Nephron (organoid): Measurements from ENCODE around the gene BLACAT1.
"Not testable (repeated sequence)": the region's sequence is repeated elsewhere in the genome, so short reads cannot be mapped to it uniquely, and the experiment has no call there.

Source experiments
- H3K27ac Mint-ChIP-seq, 3 experiments: 2 replicates each; pipeline ENCODE4 v1.8.0; 2020; ENCODE audit warnings: mixed read lengths in 3 of 3, mild to moderate bottlenecking in 2 of 3, moderate library complexity in 1 of 3
- H3K27me3 Mint-ChIP-seq: 2 replicates; pipeline ENCODE4 v1.8.0; 2021; ENCODE audit warnings: low read depth, mild to moderate bottlenecking, moderate library complexity, mixed read lengths
- H3K36me3 Mint-ChIP-seq: 2 replicates; pipeline ENCODE4 v1.8.0; 2020; ENCODE audit warnings: low read depth, mixed read lengths
- H3K4me1 Mint-ChIP-seq: 2 replicates; pipeline ENCODE4 v1.8.0; 2020; ENCODE audit warnings: mixed read lengths
- H3K4me3 Mint-ChIP-seq, 3 experiments: 2 replicates each; pipeline ENCODE4 v1.8.0; 2020; ENCODE audit warnings: mild to moderate bottlenecking in 3 of 3, mixed read lengths in 3 of 3, moderate library complexity in 2 of 3
- H3K9me3 Mint-ChIP-seq: 2 replicates; pipeline ENCODE4 v1.8.0; 2020; ENCODE audit warnings: mixed read lengths
- CTCF ChIP-seq, 3 experiments: fragments of 200-600 bp; sonication (generic); IDR thresholded peaks; one replicate each; pipeline ENCODE4 v1.5.0; 2021; ENCODE audit warnings: antibody characterized with exemption in 3 of 3; ENCODE audit not compliant: unreplicated experiment in 3 of 3

The BLACAT1 gene

DNA sequence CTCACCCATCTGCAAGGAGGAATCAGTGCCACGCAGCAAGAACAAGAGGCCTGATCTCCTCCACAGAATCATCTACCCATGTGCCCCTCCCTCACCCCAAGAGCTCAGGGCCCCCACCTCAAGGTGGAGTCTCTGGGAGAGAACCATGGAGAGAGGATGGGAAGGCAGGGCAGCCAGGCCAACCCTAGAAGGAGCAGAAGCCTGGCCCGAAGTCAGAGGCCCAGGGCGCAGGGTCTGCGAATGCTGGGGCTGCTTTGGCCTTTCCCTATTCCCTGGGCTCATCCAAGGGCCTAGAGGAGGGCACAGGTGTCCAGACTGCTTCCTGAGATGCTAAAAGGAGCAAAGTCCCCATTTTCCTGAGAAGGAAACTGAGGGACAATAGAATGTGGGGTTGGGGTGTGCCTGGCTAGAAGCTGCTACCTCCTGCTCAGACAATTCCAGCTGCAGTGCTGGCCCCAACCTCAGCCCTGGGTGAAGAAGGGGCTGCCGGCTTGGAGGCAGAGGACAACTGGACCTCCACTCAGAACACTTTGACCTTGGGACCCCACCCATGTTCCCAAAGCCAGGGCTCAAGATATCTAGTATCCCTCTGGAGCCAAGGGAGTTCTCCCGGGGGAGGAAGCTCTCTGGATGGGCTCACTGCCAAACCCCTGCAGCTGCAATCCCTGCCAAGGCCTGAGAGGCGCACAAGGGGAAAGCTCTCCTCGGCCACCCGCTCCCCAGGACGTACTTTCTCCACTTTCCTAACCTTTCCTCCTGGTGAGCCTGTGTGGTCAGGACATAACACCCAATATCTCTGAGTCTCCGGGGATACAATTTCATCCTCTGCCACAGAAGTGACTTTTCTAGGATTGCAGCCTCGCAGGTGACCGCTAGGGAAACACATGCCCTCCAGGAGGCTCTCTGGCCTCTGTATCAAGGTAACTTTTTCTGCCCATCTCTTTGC lies 17.4 kb downstream of the BLACAT1 start:
- H3K27ac Mint-ChIP-seq, result peak overlapping the region; percentile 66 to 95 (median 84)
- H3K36me3 Mint-ChIP-seq, result no peaks in the 10 kb centered on the region
- H3K27me3 Mint-ChIP-seq, result peaks cover 14% of the 10 kb centered on the region
- H3K4me1 Mint-ChIP-seq, result peaks cover 91% of the 10 kb centered on the region
- H3K9me3 Mint-ChIP-seq, result no peaks in the 10 kb centered on the region
- peak; percentile 37 to 63 (median 48) for TF ChIP-seq CTCF (IDR thresholded peaks at IDR 0.05; ENCODE audit: unreplicated experiment in 3 of 3)
- peak overlapping the region; percentile 7 to 58 (median 29) for H3K4me3 Mint-ChIP-seq

- Mint-ChIP-seq H3K27ac (peak overlapping the region in 2 of 3 experiments; percentile 77 to 95), H3K4me3 (peak overlapping the region in 2 of 3 experiments; percentile 9 to 13), H3K4me1 (peaks cover 82% of the 10 kb centered on the region), H3K27me3 (peaks cover 14% of the 10 kb centered on the region), H3K36me3 (no peaks in the 10 kb centered on the region), H3K9me3 (no peaks in the 10 kb centered on the region)
- no peak for TF ChIP-seq CTCF (IDR thresholded peaks at IDR 0.05; ENCODE audit: unreplicated experiment in 3 of 3)
Observed at GRCh38 chr1:205437570-205437969, 18.3 kb downstream of the BLACAT1 start.

GRCh38 chr1:205436776-205437410 lies 19.0 kb downstream of the BLACAT1 start:
- peak overlapping the region in 1 of 3 experiments; percentile 2 for H3K4me3 Mint-ChIP-seq
- H3K9me3 Mint-ChIP-seq, result no peaks in the 10 kb centered on the region
- H3K27me3 Mint-ChIP-seq, result peaks cover 19% of the 10 kb centered on the region
- no peaks in the 10 kb centered on the region for H3K36me3 Mint-ChIP-seq
- no peak for TF ChIP-seq CTCF (IDR thresholded peaks at IDR 0.05; ENCODE audit: unreplicated experiment in 3 of 3)
- peak overlapping the region in 2 of 3 experiments; percentile 22 to 95 for H3K27ac Mint-ChIP-seq
- H3K4me1 Mint-ChIP-seq, result peaks cover 75% of the 10 kb centered on the region

- Mint-ChIP-seq H3K9me3 (no peaks in the 10 kb centered on the region), H3K27me3 (peaks cover 20% of the 10 kb centered on the region), H3K4me3 (no peak overlapping the region), H3K36me3 (no peaks in the 10 kb centered on the region), H3K4me1 (peaks cover 71% of the 10 kb centered on the region), H3K27ac (peak overlapping the region in 2 of 3 experiments; percentile 51 to 95)
- TF ChIP-seq CTCF (IDR thresholded peaks at IDR 0.05; ENCODE audit: unreplicated experiment in 3 of 3), result no peak
Observed at GRCh38 chr1:205435578-205436573, 20.0 kb downstream of the BLACAT1 start.

- TF ChIP-seq CTCF (IDR thresholded peaks at IDR 0.05; ENCODE audit: unreplicated experiment in 3 of 3), result no peak
- peak overlapping the region in 1 of 3 experiments; percentile 80 for H3K27ac Mint-ChIP-seq
- no peaks in the 10 kb centered on the region for H3K36me3 Mint-ChIP-seq
- peak overlapping the region in 1 of 3 experiments; percentile 12 for H3K4me3 Mint-ChIP-seq
- H3K4me1 Mint-ChIP-seq, result peaks cover 73% of the 10 kb centered on the region
- H3K27me3 Mint-ChIP-seq, result peaks cover 25% of the 10 kb centered on the region
- H3K9me3 Mint-ChIP-seq, result no peaks in the 10 kb centered on the region
Observed at GRCh38 chr1:205434738-205435137, 21.1 kb downstream of the BLACAT1 start.

GRCh38 chr1:205432692-205433091 lies 23.2 kb downstream of the BLACAT1 start:
- H3K4me3 Mint-ChIP-seq, H3K27ac Mint-ChIP-seq, H3K9me3 Mint-ChIP-seq, H3K36me3 Mint-ChIP-seq: not testable (repeated sequence)
- Mint-ChIP-seq H3K27me3 (peaks cover 33% of the 10 kb centered on the region), H3K4me1 (peaks cover 59% of the 10 kb centered on the region)
